ENCODE data around the gene CD300A. TPM values are rescaled to one million over a fixed set of nuclear protein-coding genes. Genes with fewer than 3 reads are reported as not detected.

Gene CD300A
- total RNA-seq, 4 donors from 2014 or later, result 1.9 to 100.0 (median 5.2) TPM

DNA sequence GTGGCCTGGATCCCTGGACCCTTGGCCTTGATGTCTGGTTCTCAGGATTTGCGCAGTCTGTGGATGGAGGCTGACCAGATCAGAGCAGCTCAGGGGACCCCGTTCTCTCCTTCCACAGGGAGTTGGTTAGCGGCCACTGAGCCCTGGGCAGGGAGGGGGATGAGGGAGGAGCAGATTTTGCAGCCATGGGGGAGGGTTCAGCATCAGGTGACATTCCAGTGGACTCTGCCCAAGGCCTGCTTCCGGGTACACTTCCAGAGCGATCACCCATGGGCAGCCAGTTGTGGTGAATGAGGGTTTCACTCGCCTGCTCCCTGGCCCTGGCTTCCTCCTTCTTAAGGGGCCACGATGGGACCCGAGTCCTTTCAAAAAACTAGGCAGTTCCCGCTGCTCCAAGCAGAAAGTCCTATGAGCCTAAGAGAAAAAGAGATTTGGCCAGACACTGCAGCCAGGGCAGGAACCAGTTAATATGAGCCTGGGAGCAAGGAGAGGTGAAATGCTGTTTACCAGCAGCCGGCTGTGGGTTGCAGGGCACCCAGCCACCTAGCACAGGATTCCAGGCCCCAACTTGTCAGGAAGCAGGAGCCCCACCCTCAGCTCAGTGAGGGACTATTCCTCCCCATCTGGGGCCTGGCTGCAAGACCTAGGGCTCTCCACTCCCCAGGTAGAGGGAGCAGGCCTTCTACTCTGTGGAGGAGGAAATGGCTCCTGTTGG, 39.2 kb upstream of the CD300A start:
- TF ChIP-seq, protein P1, sequence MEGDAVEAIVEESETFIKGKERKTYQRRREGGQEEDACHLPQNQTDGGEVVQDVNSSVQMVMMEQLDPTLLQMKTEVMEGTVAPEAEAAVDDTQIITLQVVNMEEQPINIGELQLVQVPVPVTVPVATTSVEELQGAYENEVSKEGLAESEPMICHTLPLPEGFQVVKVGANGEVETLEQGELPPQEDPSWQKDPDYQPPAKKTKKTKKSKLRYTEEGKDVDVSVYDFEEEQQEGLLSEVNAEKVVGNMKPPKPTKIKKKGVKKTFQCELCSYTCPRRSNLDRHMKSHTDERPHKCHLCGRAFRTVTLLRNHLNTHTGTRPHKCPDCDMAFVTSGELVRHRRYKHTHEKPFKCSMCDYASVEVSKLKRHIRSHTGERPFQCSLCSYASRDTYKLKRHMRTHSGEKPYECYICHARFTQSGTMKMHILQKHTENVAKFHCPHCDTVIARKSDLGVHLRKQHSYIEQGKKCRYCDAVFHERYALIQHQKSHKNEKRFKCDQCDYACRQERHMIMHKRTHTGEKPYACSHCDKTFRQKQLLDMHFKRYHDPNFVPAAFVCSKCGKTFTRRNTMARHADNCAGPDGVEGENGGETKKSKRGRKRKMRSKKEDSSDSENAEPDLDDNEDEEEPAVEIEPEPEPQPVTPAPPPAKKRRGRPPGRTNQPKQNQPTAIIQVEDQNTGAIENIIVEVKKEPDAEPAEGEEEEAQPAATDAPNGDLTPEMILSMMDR (IDR thresholded peaks at IDR 0.05; ENCODE audit: low read depth), result no peak

DNA sequence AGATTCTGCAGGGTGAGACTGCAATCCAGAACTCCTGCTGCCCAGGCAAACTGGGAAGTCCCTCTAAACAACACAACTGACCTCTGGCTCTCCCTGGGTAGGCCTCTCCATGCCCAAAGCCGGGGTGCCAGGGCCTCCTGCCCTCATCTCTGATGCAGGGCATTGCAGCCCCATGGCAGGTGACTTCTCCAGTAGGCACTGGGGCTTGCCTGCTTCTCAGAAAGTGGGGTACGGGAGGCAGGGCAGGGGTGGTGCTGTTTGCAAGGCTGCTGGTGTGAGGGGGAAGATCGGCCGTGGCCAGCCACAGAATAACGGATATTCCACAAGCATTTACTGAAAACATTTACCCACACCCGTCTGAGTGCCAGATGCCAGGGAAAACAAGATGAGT, 38.7 kb upstream of the CD300A start:
- TF ChIP-seq, protein P1 (IDR thresholded peaks at IDR 0.05; ENCODE audit: low read depth), result no peak

DNA sequence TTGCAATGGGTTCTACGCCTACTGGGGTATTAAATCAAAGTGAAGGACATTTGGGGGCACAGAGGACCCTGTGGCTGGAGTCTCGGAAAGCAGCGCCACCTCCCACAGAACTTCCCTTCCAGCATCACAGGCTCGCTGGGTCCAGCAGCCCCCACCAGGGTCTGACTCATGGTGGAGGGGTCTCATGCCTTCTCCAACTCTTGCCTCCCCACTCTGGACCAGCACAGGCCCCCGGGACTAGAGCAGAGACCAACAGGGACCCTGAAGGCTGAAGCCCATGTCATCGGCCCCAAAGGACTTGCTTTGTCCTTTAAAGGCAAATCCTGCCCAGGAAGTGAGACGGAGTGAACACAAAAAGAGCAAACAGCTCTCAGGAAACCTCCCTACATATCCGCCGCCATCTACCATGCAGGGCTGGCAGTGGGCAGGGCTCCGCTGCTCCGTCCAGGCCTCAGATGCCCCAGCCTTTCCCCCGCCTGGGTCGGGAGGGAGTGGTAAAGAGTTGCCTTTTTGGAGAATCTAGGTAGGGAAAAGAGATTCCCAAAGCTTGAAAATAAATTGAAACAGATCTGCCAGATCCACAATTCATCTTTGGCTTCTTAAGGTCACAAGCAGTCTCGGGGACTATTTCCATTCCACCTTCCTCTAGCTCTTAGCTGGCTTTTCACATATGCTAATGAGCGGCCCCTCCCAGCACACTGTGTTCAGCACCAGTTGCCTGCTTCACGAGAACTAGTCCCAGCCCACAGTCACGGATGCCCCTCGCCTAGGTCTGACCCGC, 36.6 kb upstream of the CD300A start:
- TF ChIP-seq, protein P1 (IDR thresholded peaks at IDR 0.05; ENCODE audit: low read depth), result no peak

DNA sequence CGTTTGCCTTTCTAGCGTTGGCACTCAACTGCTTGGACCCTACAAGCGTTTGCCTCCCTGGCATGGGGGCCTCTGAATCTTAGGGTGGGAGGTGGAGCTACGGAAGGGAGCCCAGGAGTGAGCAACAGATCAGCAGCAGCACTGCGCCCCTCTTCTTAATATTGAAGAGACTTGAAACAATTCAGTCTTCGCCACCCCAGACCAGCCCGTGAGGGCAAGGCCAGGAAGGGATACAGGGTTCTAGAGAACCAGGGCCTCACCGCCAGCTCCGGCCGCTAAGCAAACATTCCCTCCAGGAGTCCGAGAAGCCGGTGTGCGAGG, 36.1 kb upstream of the CD300A start:
- TF ChIP-seq, protein P1 (IDR thresholded peaks at IDR 0.05; ENCODE audit: low read depth), result no peak

DNA sequence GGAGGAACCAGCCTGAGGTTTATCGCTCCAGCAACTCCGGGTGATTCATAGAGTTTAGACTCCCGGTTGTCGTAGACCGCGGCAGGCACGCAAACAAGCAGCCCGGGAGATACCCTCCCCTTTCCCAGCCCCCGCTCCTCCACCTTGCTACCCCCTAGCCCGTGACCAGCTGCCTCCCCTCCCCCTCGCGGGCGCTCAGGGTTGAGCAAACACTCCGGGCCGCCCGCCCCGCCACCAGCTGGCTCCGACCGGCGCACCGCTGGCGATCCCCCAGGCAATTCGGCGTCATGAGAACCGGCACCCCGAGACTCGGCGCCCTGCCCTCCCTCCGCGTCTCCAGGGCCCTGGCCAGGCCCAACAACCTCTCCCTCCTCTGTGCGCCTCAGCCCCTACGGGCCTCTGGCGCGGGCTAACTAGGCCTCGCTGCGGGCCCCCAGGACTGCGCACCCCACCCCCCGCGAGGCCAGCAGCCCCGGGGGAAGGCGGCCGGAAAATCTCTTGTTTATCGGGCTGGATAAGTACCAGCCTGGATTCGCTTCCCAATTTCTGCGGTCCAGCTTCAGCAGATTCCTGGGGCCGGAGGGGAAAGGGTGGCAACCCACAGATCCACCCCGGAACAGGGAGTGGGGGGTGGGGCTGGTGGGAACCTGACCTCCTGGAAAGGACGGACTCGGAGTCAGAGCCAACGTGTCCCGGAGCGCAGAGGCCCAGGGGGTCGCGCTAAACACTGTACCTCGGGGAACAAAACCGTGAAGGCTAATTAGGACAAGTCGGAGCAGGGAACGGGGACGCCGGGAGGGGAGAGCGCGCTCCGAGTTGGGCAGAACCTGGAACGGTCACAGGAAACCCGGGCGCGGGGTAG, 35.5 kb upstream of the CD300A start:
- TF ChIP-seq, protein P1 (IDR thresholded peaks at IDR 0.05; ENCODE audit: low read depth), result no peak

DNA sequence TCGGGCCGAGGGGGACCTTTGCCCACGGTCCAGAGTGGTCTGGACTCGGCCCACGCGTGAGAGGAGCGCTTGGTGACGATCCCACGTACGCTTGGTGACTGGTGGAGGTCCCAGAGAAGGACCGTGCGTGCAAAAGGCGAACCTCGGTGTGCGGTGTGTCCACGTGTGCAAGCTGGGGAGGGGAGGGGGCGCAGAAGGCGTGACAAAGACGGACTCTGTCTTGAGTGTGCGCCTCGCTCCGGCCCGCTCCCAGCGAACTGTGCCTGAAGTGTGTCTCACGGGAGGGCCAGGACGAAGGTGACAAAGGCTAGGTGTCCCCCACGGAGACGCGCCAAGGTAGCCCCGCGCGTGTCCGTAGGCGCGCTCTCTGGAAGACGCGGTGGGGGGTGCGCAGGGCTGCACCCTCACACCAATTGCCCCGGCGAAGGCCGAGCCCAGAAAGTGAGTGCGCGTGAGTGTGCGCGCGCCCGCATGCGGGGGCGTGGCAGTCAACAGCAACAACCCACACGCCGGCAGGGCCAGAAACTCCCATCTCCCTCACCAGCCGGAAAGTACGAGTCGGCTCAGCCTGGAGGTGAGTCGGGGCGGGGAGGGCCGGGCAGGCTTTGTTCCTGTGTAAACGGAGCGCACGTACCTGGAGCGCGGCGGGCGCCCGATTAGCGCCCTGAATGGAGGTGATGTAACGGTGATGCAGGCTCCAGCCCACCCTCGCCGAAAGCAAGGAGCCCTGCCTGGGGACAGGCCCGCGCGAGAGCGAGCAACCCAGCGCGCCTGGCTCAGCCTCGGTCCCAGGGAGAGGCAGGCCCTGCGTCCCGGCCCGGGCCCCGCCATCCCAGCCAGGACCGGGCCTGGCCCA, 34.6 kb upstream of the CD300A start, which contains the start of gene GPRC5C:
Gene GPRC5C (plus strand): TSS at position 521 of the 856 bp plus-strand sequence. CDS start 7,689 bp downstream, outside the sequence.
- TF ChIP-seq, protein P1 (IDR thresholded peaks at IDR 0.05; ENCODE audit: low read depth), result no peak
